ENCODE results near the gene RNASE12.

DNA sequence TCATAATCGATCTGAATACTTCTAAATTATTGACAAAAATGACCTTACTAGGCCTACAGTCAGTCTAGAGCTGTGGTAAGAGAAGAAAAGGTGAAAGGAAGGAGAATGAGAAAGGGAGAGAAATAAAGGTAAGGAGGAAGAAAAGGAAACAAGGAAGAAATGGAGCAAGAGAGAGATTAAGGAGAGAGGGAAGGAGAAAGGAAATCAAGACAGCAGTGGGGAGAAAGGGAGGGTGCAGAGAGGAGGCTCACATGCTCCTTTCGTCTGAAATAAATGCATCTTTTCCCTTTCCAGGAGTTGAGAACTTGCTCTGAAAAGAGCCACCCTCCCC, 34.0 kb downstream of the RNASE12 start:
- TF ChIP-seq, protein P1, sequence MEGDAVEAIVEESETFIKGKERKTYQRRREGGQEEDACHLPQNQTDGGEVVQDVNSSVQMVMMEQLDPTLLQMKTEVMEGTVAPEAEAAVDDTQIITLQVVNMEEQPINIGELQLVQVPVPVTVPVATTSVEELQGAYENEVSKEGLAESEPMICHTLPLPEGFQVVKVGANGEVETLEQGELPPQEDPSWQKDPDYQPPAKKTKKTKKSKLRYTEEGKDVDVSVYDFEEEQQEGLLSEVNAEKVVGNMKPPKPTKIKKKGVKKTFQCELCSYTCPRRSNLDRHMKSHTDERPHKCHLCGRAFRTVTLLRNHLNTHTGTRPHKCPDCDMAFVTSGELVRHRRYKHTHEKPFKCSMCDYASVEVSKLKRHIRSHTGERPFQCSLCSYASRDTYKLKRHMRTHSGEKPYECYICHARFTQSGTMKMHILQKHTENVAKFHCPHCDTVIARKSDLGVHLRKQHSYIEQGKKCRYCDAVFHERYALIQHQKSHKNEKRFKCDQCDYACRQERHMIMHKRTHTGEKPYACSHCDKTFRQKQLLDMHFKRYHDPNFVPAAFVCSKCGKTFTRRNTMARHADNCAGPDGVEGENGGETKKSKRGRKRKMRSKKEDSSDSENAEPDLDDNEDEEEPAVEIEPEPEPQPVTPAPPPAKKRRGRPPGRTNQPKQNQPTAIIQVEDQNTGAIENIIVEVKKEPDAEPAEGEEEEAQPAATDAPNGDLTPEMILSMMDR (IDR thresholded peaks at IDR 0.05), result no peak
- TF ChIP-seq POLR2A (IDR thresholded peaks at IDR 0.05) (no peak), POLR2AphosphoS5 (IDR thresholded peaks at IDR 0.05) (no peak)

Measured in gastroesophageal sphincter (tissue), 3 donors.